CD1c-positive myeloid dendritic cell (primary cell): ENCODE measurements around the gene TTC16.
A peak's percentile ranks its signal among the peaks of the same experiment; 100 is the strongest.

Experiments used
- DNase-seq: peaks from one replicate; pipeline ENCODE4 v3.0.0-alpha.2; 2016; ENCODE audit errors: extremely low spot score

Gene TTC16

GRCh38 chr9:127767410-127767809 lies 51.5 kb downstream of the TTC16 start:
- DNase-seq = no peak

GRCh38 chr9:127767909-127768331 lies 52.0 kb downstream of the TTC16 start:
- no peak for DNase-seq

- DNase-seq = no peak
Observed at GRCh38 chr9:127768698-127769097, 52.8 kb downstream of the TTC16 start.

- no peak for DNase-seq
Observed at GRCh38 chr9:127769101-127769500, 53.2 kb downstream of the TTC16 start.

- DNase-seq = peak; percentile 11
Observed at GRCh38 chr9:127769929-127770582, 54.2 kb downstream of the TTC16 start.

- DNase-seq = no peak
Observed at GRCh38 chr9:127770583-127770904, 54.7 kb downstream of the TTC16 start.

GRCh38 chr9:127770905-127771569 lies 55.2 kb downstream of the TTC16 start:
- DNase-seq = peak; percentile 98

- no peak for DNase-seq
Observed at GRCh38 chr9:127771570-127772189, 55.8 kb downstream of the TTC16 start.

- no peak for DNase-seq
Observed at GRCh38 chr9:127772603-127773002, 56.7 kb downstream of the TTC16 start.

- peak; percentile 33 for DNase-seq
Observed at GRCh38 chr9:127773272-127773671, 57.4 kb downstream of the TTC16 start.

GRCh38 chr9:127773981-127774380 lies 58.1 kb downstream of the TTC16 start:
- no peak for DNase-seq

GRCh38 chr9:127776195-127776923 lies 60.5 kb downstream of the TTC16 start:
- peak; percentile 85 for DNase-seq

- DNase-seq = no peak
Observed at GRCh38 chr9:127776924-127777289, 61.0 kb downstream of the TTC16 start.

- no peak for DNase-seq
Observed at GRCh38 chr9:127777368-127777980, 61.6 kb downstream of the TTC16 start.

- peak; percentile 82 for DNase-seq
Observed at GRCh38 chr9:127778280-127779135, 62.6 kb downstream of the TTC16 start, which contains the start of gene SH2D3C. Gene SH2D3C (minus strand): TSS chr9:127778666. CDS start chr9:127778627, 39 bp downstream.

GRCh38 chr9:127779136-127779981 lies 63.5 kb downstream of the TTC16 start:
- DNase-seq = peak; percentile 79

GRCh38 chr9:127780126-127780885 lies 64.4 kb downstream of the TTC16 start:
- peak; percentile 21 for DNase-seq

GRCh38 chr9:127780909-127781308 lies 65.0 kb downstream of the TTC16 start:
- peak; percentile 80 for DNase-seq
